GM12878 (cell line): ENCODE measurements around the gene DYRK4. TPM values are rescaled to one million over a fixed set of nuclear protein-coding genes. Genes with fewer than 3 reads are reported as not detected.

ENCODE experiments used
- CEBPB ChIP-seq, 2 experiments: fragments of 150-350 bp in 1 of 2; IDR thresholded peaks; 2 replicates each; pipeline ENCODE4 v1.6.1; 2012 to 2014; ENCODE audit warnings: low read depth in 2 of 2, low read length in 2 of 2, borderline replicate concordance in 1 of 2, inconsistent platforms in 1 of 2
- CTCF ChIP-seq, 3 experiments: IDR thresholded peaks in 2 of 3; conservative IDR thresholded peaks in 1 of 3; 2 replicates each; pipeline ENCODE4 v1.5.1; 2011; ENCODE audit warnings: low read depth in 3 of 3, low read length in 3 of 3, mild to moderate bottlenecking in 3 of 3, control low read depth in 2 of 3, moderate library complexity in 2 of 3, inconsistent platforms in 1 of 3, mixed read lengths in 1 of 3; ENCODE audit not compliant: control insufficient read depth in 2 of 3, insufficient read depth in 1 of 3; ENCODE audit errors: extremely low read depth in 1 of 3
- EP300 ChIP-seq, 2 experiments: fragments of 150-350 bp in 1 of 2; IDR thresholded peaks; 2 replicates each; pipeline ENCODE4 v1.6.1; 2011 to 2012; ENCODE audit warnings: low read depth in 2 of 2, low read length in 2 of 2, borderline replicate concordance in 1 of 2, improper control_type of control experiment in 1 of 2, inconsistent platforms in 1 of 2; ENCODE audit not compliant: control insufficient read depth in 1 of 2
- IKZF1 ChIP-seq: fragments of 450-650 bp; conservative IDR thresholded peaks from 2 replicates; pipeline ENCODE4 v1.6.1; 2017; ENCODE audit warnings: antibody characterized with exemption, mild to moderate bottlenecking
- MEF2A ChIP-seq: IDR thresholded peaks from 2 replicates; pipeline ENCODE4 v1.6.1; 2011; ENCODE audit warnings: low read depth, mild to moderate bottlenecking, low read length, moderate library complexity; ENCODE audit not compliant: insufficient read depth
- MTA3 ChIP-seq: IDR thresholded peaks from 2 replicates; pipeline ENCODE4 v1.6.1; 2012; ENCODE audit warnings: low read length, inconsistent platforms, borderline replicate concordance
- MXI1 ChIP-seq: fragments of 150-350 bp; IDR thresholded peaks from 2 replicates; pipeline ENCODE4 v1.6.1; 2011; ENCODE audit warnings: low read depth, mild to moderate bottlenecking, inconsistent platforms, low read length, improper control_type of control experiment
- PAX8 ChIP-seq: fragments of 450-650 bp; IDR thresholded peaks from 2 replicates; pipeline ENCODE4 v1.6.1; 2017; ENCODE audit warnings: mild to moderate bottlenecking, moderate library complexity
- PML ChIP-seq: IDR thresholded peaks from 2 replicates; pipeline ENCODE4 v1.6.1; 2012; ENCODE audit warnings: low read length, inconsistent platforms
- RB1 ChIP-seq: fragments of 450-650 bp; formaldehyde crosslinking; IDR thresholded peaks from 2 replicates; pipeline ENCODE4 v1.6.1; 2017; ENCODE audit warnings: mild to moderate bottlenecking, borderline replicate concordance
- RELA ChIP-seq: fragments of 450-650 bp; IDR thresholded peaks from 2 replicates; pipeline ENCODE4 v1.8.0; 2014; ENCODE audit warnings: borderline replicate concordance; ENCODE audit not compliant: partially characterized antibody
- STAT3 ChIP-seq: IDR thresholded peaks from 2 replicates; pipeline ENCODE4 v1.6.1; 2011; ENCODE audit warnings: low read depth, low read length, improper control_type of control experiment
- TBL1XR1 ChIP-seq: IDR thresholded peaks from 2 replicates; pipeline ENCODE4 v1.6.1; 2012; ENCODE audit warnings: low read depth, low read length, improper control_type of control experiment
- ZBTB4 ChIP-seq: fragments of 450-650 bp; formaldehyde crosslinking; IDR thresholded peaks from 2 replicates; pipeline ENCODE4 v1.4.0; 2022; ENCODE audit warnings: mild to moderate bottlenecking, moderate library complexity
- ZNF384 ChIP-seq: IDR thresholded peaks from 2 replicates; pipeline ENCODE4 v1.6.1; 2012; ENCODE audit warnings: low read depth, mild to moderate bottlenecking, low read length, improper control_type of control experiment, borderline replicate concordance
- ZNF592 ChIP-seq: fragments of 450-650 bp; IDR thresholded peaks from 2 replicates; pipeline ENCODE4 v1.6.1; 2017; ENCODE audit warnings: mild to moderate bottlenecking, moderate library complexity
- polyA plus RNA-seq, 11 experiments: library from polyadenylated mRNA; depleted of rRNA in 4 of 11; unstranded in 6 of 11; stranded (reverse) in 5 of 11; fragments of >200 nt; fragmentation: Nextera tagmentation in 4 of 11; fragmentation: Illumina TruSeq in 1 of 11; extraction: Ambion mirVana in 4 of 11; extraction: Trizol in 1 of 11; gene quantifications; 1 replicate in 1 of 11; 2 replicates in 10 of 11; pipeline versions ENCODE4 v1.2.1 to v1.2.3, GENCODE V29; 2011 to 2016; ENCODE audit warnings: inconsistent platforms in 2 of 11, missing spikeins in 2 of 11, low read depth in 1 of 11
- total RNA-seq, 4 experiments: library from RNA; depleted of rRNA in 3 of 4; stranded (reverse); fragments of >200 nt in 3 of 4; fragmentation: Illumina TruSeq in 1 of 4; extraction: Trizol in 1 of 4; gene quantifications; 2 replicates each; pipeline versions ENCODE4 v1.2.1 to v1.2.3, GENCODE V29; 2013 to 2021
- TF ChIP-seq, protein P1 (sequence below): fragments of 450-650 bp; IDR thresholded peaks from 2 replicates; pipeline ENCODE4 v1.6.1; 2017; ENCODE audit warnings: antibody characterized with exemption, mild to moderate bottlenecking, moderate library complexity

DYRK4 gene
- total and polyA plus RNA-seq, 10 of the 15 experiments (the other 5 are each of a cell fraction or from before 2014, with no cell fraction given) = 30.8 to 66.7 (median 46.8) TPM

GRCh38 chr12:4604684-4605193, 42.7 kb downstream of the DYRK4 start (continued):
- TF ChIP-seq TBL1XR1 = no peak
- TF ChIP-seq RELA = peak; percentile 83
- no peak for TF ChIP-seq EP300 (IDR thresholded peaks at IDR 0.05; ENCODE audit: borderline replicate concordance in 1 of 2, control insufficient read depth in 1 of 2, low read depth in 2 of 2, low read length in 2 of 2)
- peak; percentile 64; the same call in 1 of the 2 replicates for TF ChIP-seq PML
- no peak for TF ChIP-seq MTA3
- 0 out of 2 replicates have a peak, but pooled peaks have one; percentile 22 for TF ChIP-seq STAT3
- peak; percentile 70; the same call in 1 of the 2 replicates for TF ChIP-seq IKZF1
- TF ChIP-seq ZNF384 = no peak
- TF ChIP-seq CTCF (IDR thresholded peaks at IDR 0.05 in 2 of 3, conservative IDR thresholded peaks at IDR 0.05 in 1 of 3; ENCODE audit: control insufficient read depth in 2 of 3, extremely low read depth in 1 of 3, insufficient read depth in 1 of 3, low read depth in 3 of 3, low read length in 3 of 3) = peak; percentile 97 to 100 (median 99)
- TF ChIP-seq CEBPB (IDR thresholded peaks at IDR 0.05; ENCODE audit: borderline replicate concordance in 1 of 2, low read depth in 2 of 2, low read length in 2 of 2) = 0 out of 4 replicates have a peak, but pooled peaks of 1 of the 2 experiments have one; percentile 10
- no peak for TF ChIP-seq MEF2A
- peak; percentile 85; the same call in 1 of the 2 replicates for TF ChIP-seq RB1
- peak; percentile 62; the same call in 1 of the 2 replicates for TF ChIP-seq MXI1
- no peak for TF ChIP-seq ZNF592
- TF ChIP-seq PAX8 = no peak
- TF ChIP-seq, protein P1, sequence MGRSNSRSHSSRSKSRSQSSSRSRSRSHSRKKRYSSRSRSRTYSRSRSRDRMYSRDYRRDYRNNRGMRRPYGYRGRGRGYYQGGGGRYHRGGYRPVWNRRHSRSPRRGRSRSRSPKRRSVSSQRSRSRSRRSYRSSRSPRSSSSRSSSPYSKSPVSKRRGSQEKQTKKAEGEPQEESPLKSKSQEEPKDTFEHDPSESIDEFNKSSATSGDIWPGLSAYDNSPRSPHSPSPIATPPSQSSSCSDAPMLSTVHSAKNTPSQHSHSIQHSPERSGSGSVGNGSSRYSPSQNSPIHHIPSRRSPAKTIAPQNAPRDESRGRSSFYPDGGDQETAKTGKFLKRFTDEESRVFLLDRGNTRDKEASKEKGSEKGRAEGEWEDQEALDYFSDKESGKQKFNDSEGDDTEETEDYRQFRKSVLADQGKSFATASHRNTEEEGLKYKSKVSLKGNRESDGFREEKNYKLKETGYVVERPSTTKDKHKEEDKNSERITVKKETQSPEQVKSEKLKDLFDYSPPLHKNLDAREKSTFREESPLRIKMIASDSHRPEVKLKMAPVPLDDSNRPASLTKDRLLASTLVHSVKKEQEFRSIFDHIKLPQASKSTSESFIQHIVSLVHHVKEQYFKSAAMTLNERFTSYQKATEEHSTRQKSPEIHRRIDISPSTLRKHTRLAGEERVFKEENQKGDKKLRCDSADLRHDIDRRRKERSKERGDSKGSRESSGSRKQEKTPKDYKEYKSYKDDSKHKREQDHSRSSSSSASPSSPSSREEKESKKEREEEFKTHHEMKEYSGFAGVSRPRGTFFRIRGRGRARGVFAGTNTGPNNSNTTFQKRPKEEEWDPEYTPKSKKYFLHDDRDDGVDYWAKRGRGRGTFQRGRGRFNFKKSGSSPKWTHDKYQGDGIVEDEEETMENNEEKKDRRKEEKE = no peak
- TF ChIP-seq ZBTB4 = no peak
